Measurements from ENCODE around the gene CFLAR. TPM values are rescaled to one million over a fixed set of nuclear protein-coding genes. Genes with fewer than 3 reads are reported as not detected.
"Not testable (repeated sequence)": the region's sequence is repeated elsewhere in the genome, so short reads cannot be mapped to it uniquely, and the experiment has no call there.

Gene CFLAR
- polyA plus RNA-seq, 1 experiment: 28.8 TPM

- Histone ChIP-seq H3K4me3 (ENCODE audit: low read depth, low read length) (no peak overlapping the region), H3K36me3 (ENCODE audit: control insufficient read depth, insufficient read depth, low read length) (peaks cover 20% of the 10 kb centered on the region), H3K27me3 (ENCODE audit: control insufficient read depth, insufficient read depth, low read length) (no peaks in the 10 kb centered on the region)
- CTCF ChIA-PET: interaction anchor here (0.6 kb wide), 1 partner anchor 8 kb away, joined by 6 read pairs; no protein-coding TSS in a partner anchor
- no peak for TF ChIP-seq CTCF (IDR thresholded peaks at IDR 0.05; ENCODE audit: insufficient read depth, low read depth, low read length)
- no peak for DNase-seq (ENCODE audit: low read depth)
- POLR2A ChIA-PET: no interaction called here
Observed at GRCh38 chr2:201164166-201164565, 48.2 kb downstream of the CFLAR start.

- DNase-seq (ENCODE audit: low read depth): no peak
- ChIA-PET CTCF (interaction anchor here (1.6 to 2.4 kb wide), 3 partner anchors 9 to 266 kb away, joined by 4 to 8 read pairs (median 5); no protein-coding TSS in a partner anchor), POLR2A (no interaction called here)
- H3K4me3 ChIP-seq (ENCODE audit: low read depth, low read length): no peak overlapping the region
- TF ChIP-seq CTCF (IDR thresholded peaks at IDR 0.05; ENCODE audit: insufficient read depth, low read depth, low read length): no peak
- H3K27me3 ChIP-seq (ENCODE audit: control insufficient read depth, insufficient read depth, low read length): no peaks in the 10 kb centered on the region
- peaks cover 13% of the 10 kb centered on the region for H3K36me3 ChIP-seq (ENCODE audit: control insufficient read depth, insufficient read depth, low read length)
Observed at GRCh38 chr2:201167546-201167945, 51.6 kb downstream of the CFLAR start.

GRCh38 chr2:201168496-201168895 lies 52.5 kb downstream of the CFLAR start:
- DNase-seq (ENCODE audit: low read depth); H3K36me3 ChIP-seq (ENCODE audit: control insufficient read depth, insufficient read depth, low read length); H3K4me3 ChIP-seq (ENCODE audit: low read depth, low read length); POLR2A ChIA-PET; H3K27me3 ChIP-seq (ENCODE audit: control insufficient read depth, insufficient read depth, low read length): not testable (repeated sequence)
- CTCF ChIA-PET: interaction anchor here (1.1 to 2.4 kb wide), 5 partner anchors 9 to 267 kb away, joined by 3 to 8 read pairs (median 5); no protein-coding TSS in a partner anchor

- DNase-seq (ENCODE audit: low read depth): no peak
- CTCF ChIA-PET: interaction anchor here (0.6 to 1.7 kb wide), 9 partner anchors 8 to 623 kb away, joined by 3 to 7 read pairs (median 5); no protein-coding TSS in a partner anchor
- Histone ChIP-seq H3K27me3 (ENCODE audit: control insufficient read depth, insufficient read depth, low read length) (no peaks in the 10 kb centered on the region), H3K36me3 (ENCODE audit: control insufficient read depth, insufficient read depth, low read length) (no peaks in the 10 kb centered on the region), H3K4me3 (ENCODE audit: low read depth, low read length) (no peak overlapping the region)
- TF ChIP-seq CTCF (IDR thresholded peaks at IDR 0.05; ENCODE audit: insufficient read depth, low read depth, low read length): no peak
- POLR2A ChIA-PET: interaction anchor here (0.6 kb wide), 1 partner anchor 56 kb away, joined by 8 read pairs; no protein-coding TSS in a partner anchor
Observed at GRCh38 chr2:201171259-201171814, 55.4 kb downstream of the CFLAR start.

- TF ChIP-seq CTCF (IDR thresholded peaks at IDR 0.05; ENCODE audit: insufficient read depth, low read depth, low read length): no peak
- ChIA-PET POLR2A (no interaction called here), CTCF (interaction anchor here (0.7 to 1.0 kb wide), 2 partner anchors 49 to 60 kb away, joined by 3 to 5 read pairs; no protein-coding TSS in a partner anchor)
- DNase-seq (ENCODE audit: low read depth): no peak
- Histone ChIP-seq H3K36me3 (ENCODE audit: control insufficient read depth, insufficient read depth, low read length) (no peaks in the 10 kb centered on the region), H3K27me3 (ENCODE audit: control insufficient read depth, insufficient read depth, low read length) (no peaks in the 10 kb centered on the region), H3K4me3 (ENCODE audit: low read depth, low read length) (no peak overlapping the region)
Observed at GRCh38 chr2:201172279-201172678, 56.3 kb downstream of the CFLAR start.

All from BJ (cell line).